HepG2 (cell line): ENCODE measurements around the gene MAP2K6. TPM values are rescaled to one million over a fixed set of nuclear protein-coding genes. Genes with fewer than 3 reads are reported as not detected.

Experiments
- ATAC-seq: fragments of 200-7000 bp; cut with Tn5 transposase; 3 replicates; pipeline ENCODE4 v1.9.1; 2020; ENCODE audit warnings: mild to moderate bottlenecking, moderate library complexity
- BruUV-seq: library from RNA; stranded (reverse); fragments of 400-500 nt; replicated peaks from 2 replicates; lab custom pipeline; 2021; lab: Mats Ljungman, UMichigan
- CTCF ChIA-PET: fragments of 300-600 bp; formaldehyde crosslinking; extraction: SDS; loops from one replicate; lab custom pipeline; 2021; ENCODE audit warnings: low total read pairs, inconsistent platforms, low intra/inter-chr PET ratio; lab: Yijun Ruan, JAX
- POLR2A ChIA-PET: fragments of 350-600 bp; sonication (Branson Sonifier 250); formaldehyde crosslinking; loops from one replicate; lab custom pipeline; 2020; ENCODE audit warnings: antibody characterized with exemption, inconsistent platforms; lab: Yijun Ruan, JAX
- DNase-seq: peaks from one replicate; pipeline ENCODE4 v3.0.0-alpha.2; 2015; ENCODE audit warnings: low spot score
- FAIRE-seq: peaks from 3 replicates; lab custom pipeline; 2011; peaks lifted over from hg19 to GRCh38; lab: Jason Lieb, UNC
- H2AFZ ChIP-seq: one replicate; pipeline ENCODE4 v1.6.1; 2011; ENCODE audit warnings: low read length, inconsistent platforms
- H3K27ac ChIP-seq: fragments of 300-600 bp; 3 replicates; pipeline ENCODE4 v1.8.0; 2011; ENCODE audit warnings: mixed run types, mild to moderate bottlenecking, mixed read lengths, low read length, inconsistent platforms; ENCODE audit not compliant: insufficient read depth; ENCODE audit errors: extremely low read length
- H3K27me3 ChIP-seq, 2 experiments: fragments of 200-600 bp in 1 of 2; 2 replicates in 1 of 2; 3 replicates in 1 of 2; pipeline versions ENCODE4 v1.6.0 to v1.8.0; 2011; ENCODE audit warnings: low read length in 2 of 2, mild to moderate bottlenecking in 2 of 2, moderate library complexity in 2 of 2, inconsistent platforms in 1 of 2; ENCODE audit not compliant: insufficient read depth in 2 of 2, control insufficient read depth in 1 of 2
- H3K36me3 ChIP-seq, 2 experiments: fragments of 200-600 bp in 1 of 2; replicated peaks in 1 of 2; 2 replicates in 1 of 2; 3 replicates in 1 of 2; pipeline versions ENCODE4 v1.5.1 to v1.8.0; 2011; ENCODE audit warnings: low read length in 2 of 2, inconsistent platforms in 1 of 2; ENCODE audit not compliant: insufficient read depth in 2 of 2, control insufficient read depth in 1 of 2
- H3K4me1 ChIP-seq: 2 replicates; pipeline ENCODE4 v1.5.1; 2012; ENCODE audit warnings: low read length, inconsistent platforms; ENCODE audit not compliant: insufficient read depth
- H3K4me2 ChIP-seq: 2 replicates; pipeline ENCODE4 v1.6.0; 2011; ENCODE audit warnings: low read depth, low read length, inconsistent platforms
- H3K4me3 ChIP-seq, 3 experiments: fragments of 200-600 bp in 1 of 3; sonication (generic), shearing (Covaris generic) in 1 of 3; replicated peaks in 1 of 3; 2 replicates each; pipeline ENCODE4 v1.5.1; 2011 to 2016; ENCODE audit warnings: low read length in 3 of 3, inconsistent platforms in 2 of 3, low read depth in 2 of 3, mild to moderate bottlenecking in 2 of 3, control low read depth in 1 of 3, mixed read lengths in 1 of 3; ENCODE audit not compliant: insufficient read depth in 1 of 3
- H3K79me2 ChIP-seq: one replicate; pipeline ENCODE4 v1.6.1; 2011; ENCODE audit warnings: low read length, inconsistent platforms; ENCODE audit not compliant: insufficient read depth
- H3K9ac ChIP-seq: 2 replicates; pipeline ENCODE4 v1.6.0; 2011; ENCODE audit warnings: mild to moderate bottlenecking, low read depth, low read length, inconsistent platforms; ENCODE audit not compliant: insufficient read depth
- H3K9me3 ChIP-seq: 2 replicates; pipeline ENCODE4 v1.5.1; 2012; ENCODE audit warnings: mild to moderate bottlenecking, low read length
- H4K20me1 ChIP-seq: 2 replicates; pipeline ENCODE4 v1.6.0; 2011; ENCODE audit warnings: inconsistent platforms, mild to moderate bottlenecking, low read length, moderate library complexity; ENCODE audit not compliant: insufficient read depth
- HNF4G ChIP-seq, 2 experiments: sonication (generic) in 1 of 2; formaldehyde crosslinking in 1 of 2; IDR thresholded peaks; 2 replicates each; pipeline versions ENCODE4 v1.4.0 to v1.6.1; 2011 to 2020; ENCODE audit warnings: borderline replicate concordance in 2 of 2, low read depth in 2 of 2, mild to moderate bottlenecking in 2 of 2, low read length in 1 of 2, missing genetic modification reagents in 1 of 2, moderate library complexity in 1 of 2
- MED13 ChIP-seq: sonication (generic); formaldehyde crosslinking; IDR thresholded peaks from 2 replicates; pipeline ENCODE4 v1.5.0; 2020; ENCODE audit warnings: missing genetic modification reagents
- SALL2 ChIP-seq: sonication (generic); formaldehyde crosslinking; IDR thresholded peaks from 2 replicates; pipeline ENCODE4 v1.8.1; 2023; ENCODE audit warnings: mild to moderate bottlenecking, missing genetic modification reagents, inconsistent platforms
- YEATS4 ChIP-seq: sonication (generic); formaldehyde crosslinking; IDR thresholded peaks from 2 replicates; pipeline ENCODE4 v1.4.0; 2020; ENCODE audit warnings: missing genetic modification reagents, borderline replicate concordance
- WGBS: methylation state at CpG from one replicate; pipeline ENCODE4 v1.1.6; 2017; ENCODE audit warnings: low lambda C conversion rate; 5-methylcytosine and 5-hydroxymethylcytosine counted together
- in situ Hi-C: cut with HindIII; loops from 2 replicates; pipeline ENCODE4 v1.10.0; 2017; ENCODE audit warnings: low pct_unique_long_range_greater_than_20kb; ENCODE audit not compliant: extremely low pct_ligation_motif_present
- intact Hi-C: fragments of 100-400 bp; cut with micrococcal nuclease; formaldehyde crosslinking; loops from one replicate; pipeline ENCODE4 v1.10.0; 2022; ENCODE audit not compliant: unreplicated experiment
- polyA plus RNA-seq, 8 experiments: library from polyadenylated mRNA; depleted of rRNA in 3 of 8; stranded (reverse) in 7 of 8; unstranded in 1 of 8; fragments of >200 nt; fragmentation: Illumina TruSeq in 4 of 8; extraction: Trizol in 4 of 8; gene quantifications; 2 replicates each; pipeline versions ENCODE4 v1.2.1 to v1.2.3, GENCODE V29; 2011 to 2016; ENCODE audit warnings: low read depth in 4 of 8, missing spikeins in 1 of 8, mixed read lengths in 1 of 8; ENCODE audit not compliant: insufficient read depth in 1 of 8
- total RNA-seq, 5 experiments: library from RNA; depleted of rRNA; stranded (reverse); fragments of >200 nt; fragmentation: Illumina TruSeq; extraction: Trizol; gene quantifications; 2 replicates each; pipeline ENCODE4 v1.2.3, GENCODE V29; 2016; ENCODE audit warnings: low read depth in 1 of 5
- TF ChIP-seq, protein P1 (sequence below): sonication (generic); formaldehyde crosslinking; IDR thresholded peaks from 2 replicates; pipeline ENCODE4 v1.4.0; 2020; ENCODE audit warnings: low read depth, mild to moderate bottlenecking, missing genetic modification reagents
- TF ChIP-seq, protein P2 (sequence below): IDR thresholded peaks from 2 replicates; pipeline ENCODE4 v1.4.0; 2020; ENCODE audit warnings: mild to moderate bottlenecking, missing genetic modification reagents

Gene MAP2K6
- total and polyA plus RNA-seq, 2 of the 13 experiments (the other 11 are each of a cell fraction or from before 2014, with no cell fraction given): 5.1 to 33.6 TPM

DNA sequence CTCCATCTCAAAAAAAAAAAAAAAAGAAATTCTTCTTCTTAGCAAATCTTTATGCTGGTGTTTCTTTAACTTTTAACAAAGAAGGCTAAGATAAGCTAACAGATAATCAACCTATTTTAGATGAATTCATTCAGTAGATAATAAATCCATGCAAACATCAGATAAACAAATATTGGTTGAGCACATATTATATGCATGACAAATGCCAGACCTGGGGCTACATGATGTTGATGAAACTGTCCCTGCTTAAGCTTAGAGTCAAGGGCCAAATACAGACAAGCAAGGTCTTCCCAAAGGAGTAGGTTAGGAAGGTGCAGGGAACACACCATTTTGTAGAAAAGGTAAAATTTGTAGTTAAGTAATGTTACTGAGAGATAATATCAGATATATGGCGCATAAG, 6.7 kb upstream of the MAP2K6 start (continued):
- TF ChIP-seq, protein P1, sequence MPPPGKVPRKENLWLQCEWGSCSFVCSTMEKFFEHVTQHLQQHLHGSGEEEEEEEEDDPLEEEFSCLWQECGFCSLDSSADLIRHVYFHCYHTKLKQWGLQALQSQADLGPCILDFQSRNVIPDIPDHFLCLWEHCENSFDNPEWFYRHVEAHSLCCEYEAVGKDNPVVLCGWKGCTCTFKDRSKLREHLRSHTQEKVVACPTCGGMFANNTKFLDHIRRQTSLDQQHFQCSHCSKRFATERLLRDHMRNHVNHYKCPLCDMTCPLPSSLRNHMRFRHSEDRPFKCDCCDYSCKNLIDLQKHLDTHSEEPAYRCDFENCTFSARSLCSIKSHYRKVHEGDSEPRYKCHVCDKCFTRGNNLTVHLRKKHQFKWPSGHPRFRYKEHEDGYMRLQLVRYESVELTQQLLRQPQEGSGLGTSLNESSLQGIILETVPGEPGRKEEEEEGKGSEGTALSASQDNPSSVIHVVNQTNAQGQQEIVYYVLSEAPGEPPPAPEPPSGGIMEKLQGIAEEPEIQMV: no peak
- TF ChIP-seq, protein P2, sequence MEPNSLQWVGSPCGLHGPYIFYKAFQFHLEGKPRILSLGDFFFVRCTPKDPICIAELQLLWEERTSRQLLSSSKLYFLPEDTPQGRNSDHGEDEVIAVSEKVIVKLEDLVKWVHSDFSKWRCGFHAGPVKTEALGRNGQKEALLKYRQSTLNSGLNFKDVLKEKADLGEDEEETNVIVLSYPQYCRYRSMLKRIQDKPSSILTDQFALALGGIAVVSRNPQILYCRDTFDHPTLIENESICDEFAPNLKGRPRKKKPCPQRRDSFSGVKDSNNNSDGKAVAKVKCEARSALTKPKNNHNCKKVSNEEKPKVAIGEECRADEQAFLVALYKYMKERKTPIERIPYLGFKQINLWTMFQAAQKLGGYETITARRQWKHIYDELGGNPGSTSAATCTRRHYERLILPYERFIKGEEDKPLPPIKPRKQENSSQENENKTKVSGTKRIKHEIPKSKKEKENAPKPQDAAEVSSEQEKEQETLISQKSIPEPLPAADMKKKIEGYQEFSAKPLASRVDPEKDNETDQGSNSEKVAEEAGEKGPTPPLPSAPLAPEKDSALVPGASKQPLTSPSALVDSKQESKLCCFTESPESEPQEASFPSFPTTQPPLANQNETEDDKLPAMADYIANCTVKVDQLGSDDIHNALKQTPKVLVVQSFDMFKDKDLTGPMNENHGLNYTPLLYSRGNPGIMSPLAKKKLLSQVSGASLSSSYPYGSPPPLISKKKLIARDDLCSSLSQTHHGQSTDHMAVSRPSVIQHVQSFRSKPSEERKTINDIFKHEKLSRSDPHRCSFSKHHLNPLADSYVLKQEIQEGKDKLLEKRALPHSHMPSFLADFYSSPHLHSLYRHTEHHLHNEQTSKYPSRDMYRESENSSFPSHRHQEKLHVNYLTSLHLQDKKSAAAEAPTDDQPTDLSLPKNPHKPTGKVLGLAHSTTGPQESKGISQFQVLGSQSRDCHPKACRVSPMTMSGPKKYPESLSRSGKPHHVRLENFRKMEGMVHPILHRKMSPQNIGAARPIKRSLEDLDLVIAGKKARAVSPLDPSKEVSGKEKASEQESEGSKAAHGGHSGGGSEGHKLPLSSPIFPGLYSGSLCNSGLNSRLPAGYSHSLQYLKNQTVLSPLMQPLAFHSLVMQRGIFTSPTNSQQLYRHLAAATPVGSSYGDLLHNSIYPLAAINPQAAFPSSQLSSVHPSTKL (CRISPR knock-in tag): no peak

DNA sequence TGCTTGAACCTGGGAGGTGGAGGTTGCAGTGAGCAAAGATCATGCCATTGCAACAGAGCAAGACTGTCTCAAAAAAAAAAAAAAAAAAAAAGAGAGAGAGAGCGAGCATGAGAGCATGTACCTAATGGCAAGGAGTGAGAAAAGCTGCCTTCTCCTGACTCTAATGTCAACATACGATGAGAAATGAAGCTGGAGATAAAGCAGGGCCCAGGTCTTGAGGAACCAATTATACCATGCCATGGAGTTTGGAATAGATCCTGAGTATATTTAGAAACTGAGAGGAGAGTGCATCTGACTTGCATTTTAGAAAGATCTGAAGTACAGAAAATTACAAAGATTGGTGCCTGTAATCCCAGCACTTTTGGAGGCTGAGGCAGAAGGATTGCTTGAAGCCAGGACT, 3.8 kb upstream of the MAP2K6 start:
- no peak for TF ChIP-seq HNF4G (IDR thresholded peaks at IDR 0.05; ENCODE audit: borderline replicate concordance, low read depth, low read length)
- no peak for TF ChIP-seq HNF4G (CRISPR knock-in tag; IDR thresholded peaks at IDR 0.05; ENCODE audit: borderline replicate concordance, low read depth)
- TF ChIP-seq YEATS4: no peak
- TF ChIP-seq SALL2 (CRISPR knock-in tag): no peak
- TF ChIP-seq MED13 (CRISPR knock-in tag): no peak
- TF ChIP-seq, all 625 proteins: peak for 0
- ATAC-seq: no peak
- Histone ChIP-seq H3K27me3 (peaks cover 0 to 2% of the 10 kb centered on the region in 2 experiments; a peak in 2 of 5 replicates), H3K4me3 (no peak overlapping the region), H2AFZ (no peak overlapping the region), H3K9ac (no peak overlapping the region), H3K4me2 (no peak overlapping the region), H3K27ac (no peak overlapping the region), H3K4me1 (peaks cover 9% of the 10 kb centered on the region), H3K36me3 (no peaks in the 10 kb centered on the region), H3K9me3 (no peaks in the 10 kb centered on the region), H3K79me2 (no peaks in the 10 kb centered on the region), H4K20me1 (no peaks in the 10 kb centered on the region)
- intact Hi-C loops (loop anchor here (5.0 kb wide), 1 partner anchor 112 kb away; no protein-coding TSS in a partner anchor), in situ Hi-C loops (no loop called here)
- DNase-seq: no peak
- no TSS peak for BruUV-seq
- FAIRE-seq: no peak
- CTCF ChIA-PET: no interaction called here
- WGBS: 83% methylated on average over 2 of the region's 2 CpGs
- POLR2A ChIA-PET: interaction anchor here (0.6 kb wide), 1 partner anchor 20 kb away, joined by 3 read pairs; no protein-coding TSS in a partner anchor
